WI38 (cell line): ENCODE results near the gene CRYBA2.

Experiments
- H3K4me3 ChIP-seq: 2 replicates; pipeline ENCODE4 v1.5.1; 2011; ENCODE audit warnings: low read depth, mild to moderate bottlenecking, control low read depth, low read length
- TF ChIP-seq, protein P1 (sequence below): IDR thresholded peaks from 2 replicates; pipeline ENCODE4 v1.5.1; 2012; ENCODE audit warnings: low read depth, mild to moderate bottlenecking, control low read depth, low read length

CRYBA2 gene

DNA sequence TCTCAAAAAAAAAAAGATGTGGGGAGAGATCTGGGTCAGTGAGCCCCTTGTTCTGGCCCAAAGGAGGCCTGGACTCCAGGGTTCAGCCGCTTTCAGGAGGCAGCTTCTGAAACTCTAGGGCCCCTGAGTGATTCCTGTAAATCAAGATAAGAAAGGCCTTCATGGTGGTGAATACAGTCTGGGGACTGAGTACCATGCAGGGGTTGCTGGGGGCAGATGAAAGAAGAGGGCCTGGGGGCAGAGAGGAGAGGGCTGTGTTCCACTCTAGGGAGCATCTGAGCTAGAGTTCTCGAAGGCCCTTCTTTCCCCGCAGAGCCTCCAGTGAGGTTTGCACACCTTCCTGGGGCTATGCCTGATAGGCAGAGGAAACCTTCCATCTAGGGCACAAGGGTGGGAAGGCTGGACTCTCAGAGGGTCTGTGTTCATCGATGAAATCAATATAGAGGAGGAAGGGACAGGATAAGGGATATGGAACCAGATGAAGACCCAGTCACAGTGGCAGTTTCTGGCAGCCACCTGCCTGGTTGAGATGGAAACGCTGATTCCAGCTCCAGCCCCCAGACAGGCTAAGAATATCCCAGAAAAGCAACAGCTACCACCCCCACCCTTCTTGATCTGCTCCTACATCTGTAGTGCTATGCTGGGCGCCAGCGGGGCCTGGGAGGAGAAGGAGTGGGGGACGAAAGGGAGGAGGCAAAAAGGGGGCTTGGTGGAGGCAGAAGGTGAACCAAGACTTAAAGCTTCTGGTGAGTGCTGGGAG lies 38.5 kb downstream of the CRYBA2 start:
- H3K4me3 ChIP-seq: no peak overlapping the region
- TF ChIP-seq, protein P1, sequence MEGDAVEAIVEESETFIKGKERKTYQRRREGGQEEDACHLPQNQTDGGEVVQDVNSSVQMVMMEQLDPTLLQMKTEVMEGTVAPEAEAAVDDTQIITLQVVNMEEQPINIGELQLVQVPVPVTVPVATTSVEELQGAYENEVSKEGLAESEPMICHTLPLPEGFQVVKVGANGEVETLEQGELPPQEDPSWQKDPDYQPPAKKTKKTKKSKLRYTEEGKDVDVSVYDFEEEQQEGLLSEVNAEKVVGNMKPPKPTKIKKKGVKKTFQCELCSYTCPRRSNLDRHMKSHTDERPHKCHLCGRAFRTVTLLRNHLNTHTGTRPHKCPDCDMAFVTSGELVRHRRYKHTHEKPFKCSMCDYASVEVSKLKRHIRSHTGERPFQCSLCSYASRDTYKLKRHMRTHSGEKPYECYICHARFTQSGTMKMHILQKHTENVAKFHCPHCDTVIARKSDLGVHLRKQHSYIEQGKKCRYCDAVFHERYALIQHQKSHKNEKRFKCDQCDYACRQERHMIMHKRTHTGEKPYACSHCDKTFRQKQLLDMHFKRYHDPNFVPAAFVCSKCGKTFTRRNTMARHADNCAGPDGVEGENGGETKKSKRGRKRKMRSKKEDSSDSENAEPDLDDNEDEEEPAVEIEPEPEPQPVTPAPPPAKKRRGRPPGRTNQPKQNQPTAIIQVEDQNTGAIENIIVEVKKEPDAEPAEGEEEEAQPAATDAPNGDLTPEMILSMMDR: no peak

DNA sequence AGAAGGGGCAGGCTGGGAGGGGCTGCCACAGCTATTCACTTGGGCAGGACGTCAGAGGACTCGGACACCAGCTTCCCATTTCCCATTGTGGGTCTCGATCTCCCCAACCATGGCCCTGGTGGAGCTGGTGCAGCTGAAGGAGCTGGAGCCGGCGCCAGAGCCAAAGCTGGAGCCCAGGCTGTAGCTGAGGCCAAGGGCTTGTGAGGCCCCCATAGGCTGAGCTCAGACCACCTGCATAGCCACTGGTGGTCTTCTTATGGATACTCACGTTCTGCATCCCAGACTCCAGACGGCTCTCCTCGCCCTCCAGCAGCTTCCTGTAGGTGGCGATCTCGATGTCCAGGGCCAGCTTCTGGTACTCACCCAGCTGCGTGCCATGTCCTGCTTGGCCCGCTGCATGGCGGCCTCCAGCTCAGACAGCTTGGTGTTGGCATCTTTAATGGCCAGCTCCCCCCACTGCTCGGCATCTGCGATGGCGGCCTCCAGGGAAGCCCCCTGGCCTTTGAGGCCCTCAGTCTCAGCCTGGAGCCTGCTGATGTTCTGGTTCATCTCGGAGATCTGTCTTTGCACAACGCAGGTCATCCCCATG lies 39.8 kb downstream of the CRYBA2 start:
- H3K4me3 ChIP-seq: no peak overlapping the region
- TF ChIP-seq, protein P1: no peak

DNA sequence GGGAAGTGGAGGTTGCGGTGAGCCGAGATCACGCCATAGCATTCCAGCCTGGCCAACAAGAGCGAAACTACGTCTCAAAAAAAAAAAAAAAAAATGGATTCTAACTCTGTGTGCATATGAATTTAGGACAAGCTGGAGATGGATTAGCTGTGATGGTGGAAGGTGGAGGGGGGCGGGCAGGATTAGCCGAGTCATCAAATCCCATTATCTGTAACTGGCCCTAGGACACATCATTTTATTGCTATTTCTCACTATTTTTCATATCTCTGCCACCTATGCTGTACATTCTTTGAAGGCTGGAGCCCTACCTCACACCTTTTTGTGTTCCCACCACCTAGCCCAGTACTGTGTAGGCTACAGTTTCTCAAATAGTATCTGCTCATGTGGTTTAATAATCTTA lies 41.1 kb downstream of the CRYBA2 start:
- TF ChIP-seq, protein P1: no peak
- no peak overlapping the region for H3K4me3 ChIP-seq

DNA sequence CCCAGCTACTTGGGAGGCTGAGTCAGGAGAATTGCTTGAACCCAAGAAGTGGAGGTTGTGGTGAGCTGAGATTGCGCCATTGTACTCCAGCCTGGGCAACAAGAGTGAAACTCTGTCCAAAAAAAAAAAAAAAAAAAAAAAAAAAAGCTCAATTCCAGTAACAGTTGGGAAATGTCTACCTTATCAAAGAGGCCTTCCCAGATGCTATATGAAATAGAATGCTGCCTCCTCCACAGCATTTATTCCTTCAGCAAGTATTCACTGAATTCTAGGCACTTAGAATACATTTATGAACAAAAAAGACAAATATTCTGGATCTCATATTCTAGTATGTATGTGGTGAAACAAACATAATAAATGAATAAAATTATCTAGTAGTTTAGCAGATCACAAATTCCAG lies 46.6 kb downstream of the CRYBA2 start:
- TF ChIP-seq, protein P1: no peak
- no peak overlapping the region for H3K4me3 ChIP-seq

DNA sequence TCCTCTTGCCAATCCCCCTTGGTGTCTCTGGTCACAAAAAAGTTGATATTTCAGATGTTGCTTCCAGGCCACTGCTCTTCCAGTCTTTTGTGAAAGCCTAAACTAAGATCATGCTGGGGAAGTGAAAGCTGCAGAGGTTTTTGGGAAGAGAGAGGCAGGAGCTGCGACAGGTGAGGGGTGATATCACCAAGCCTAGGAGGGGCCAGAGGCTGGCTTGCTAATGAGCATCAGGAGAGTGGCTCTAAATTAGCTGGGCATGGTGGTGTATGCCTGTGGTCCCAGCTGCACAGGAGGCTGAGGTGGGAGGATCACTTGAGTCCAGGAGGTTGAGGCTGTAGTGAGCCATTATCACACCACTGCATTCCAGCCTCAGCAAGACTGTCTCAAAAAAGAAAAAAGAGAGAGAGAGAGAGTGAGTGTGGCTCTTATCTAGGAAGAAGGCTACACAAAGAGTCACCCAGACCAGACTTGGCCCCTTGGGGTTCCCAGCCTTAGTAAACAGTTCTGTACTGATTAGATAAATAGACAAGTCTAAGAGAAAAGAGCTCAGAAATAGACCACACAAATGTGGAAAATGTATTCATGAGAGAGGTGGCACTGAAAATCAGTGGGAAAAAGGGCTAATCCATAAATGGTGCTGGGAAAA lies 48.3 kb downstream of the CRYBA2 start:
- TF ChIP-seq, protein P1: no peak
- no peak overlapping the region for H3K4me3 ChIP-seq
